Activated T-cell treated with anti-CD3 and anti-CD28 coated beads for 4 hours (primary cell): ENCODE results near the gene ANKRD53.

Experiments
- DNase-seq: peaks from one replicate; pipeline ENCODE4 v3.0.0-alpha.2; 2020

ANKRD53 gene, protein sequence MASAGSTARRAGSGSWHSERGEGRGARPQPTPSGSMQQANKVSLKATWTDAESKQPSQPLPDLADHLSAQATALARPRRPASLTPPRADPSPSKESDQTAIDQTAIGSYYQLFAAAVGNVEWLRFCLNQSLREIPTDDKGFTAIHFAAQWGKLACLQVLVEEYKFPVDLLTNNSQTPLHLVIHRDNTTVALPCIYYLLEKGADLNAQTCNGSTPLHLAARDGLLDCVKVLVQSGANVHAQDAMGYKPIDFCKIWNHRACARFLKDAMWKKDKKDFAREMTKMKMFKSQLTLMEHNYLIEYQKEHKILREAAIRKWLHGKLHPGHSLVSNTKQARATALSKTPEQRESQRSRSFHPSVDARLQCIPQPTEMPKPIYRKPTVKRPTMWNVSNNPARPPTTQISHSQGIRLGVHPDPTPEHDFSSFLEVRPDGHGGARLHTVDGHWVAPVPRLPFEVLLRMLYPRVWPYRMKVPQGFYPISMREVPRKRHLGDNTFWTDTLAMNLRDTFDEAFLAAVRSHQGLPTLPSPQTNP

DNA sequence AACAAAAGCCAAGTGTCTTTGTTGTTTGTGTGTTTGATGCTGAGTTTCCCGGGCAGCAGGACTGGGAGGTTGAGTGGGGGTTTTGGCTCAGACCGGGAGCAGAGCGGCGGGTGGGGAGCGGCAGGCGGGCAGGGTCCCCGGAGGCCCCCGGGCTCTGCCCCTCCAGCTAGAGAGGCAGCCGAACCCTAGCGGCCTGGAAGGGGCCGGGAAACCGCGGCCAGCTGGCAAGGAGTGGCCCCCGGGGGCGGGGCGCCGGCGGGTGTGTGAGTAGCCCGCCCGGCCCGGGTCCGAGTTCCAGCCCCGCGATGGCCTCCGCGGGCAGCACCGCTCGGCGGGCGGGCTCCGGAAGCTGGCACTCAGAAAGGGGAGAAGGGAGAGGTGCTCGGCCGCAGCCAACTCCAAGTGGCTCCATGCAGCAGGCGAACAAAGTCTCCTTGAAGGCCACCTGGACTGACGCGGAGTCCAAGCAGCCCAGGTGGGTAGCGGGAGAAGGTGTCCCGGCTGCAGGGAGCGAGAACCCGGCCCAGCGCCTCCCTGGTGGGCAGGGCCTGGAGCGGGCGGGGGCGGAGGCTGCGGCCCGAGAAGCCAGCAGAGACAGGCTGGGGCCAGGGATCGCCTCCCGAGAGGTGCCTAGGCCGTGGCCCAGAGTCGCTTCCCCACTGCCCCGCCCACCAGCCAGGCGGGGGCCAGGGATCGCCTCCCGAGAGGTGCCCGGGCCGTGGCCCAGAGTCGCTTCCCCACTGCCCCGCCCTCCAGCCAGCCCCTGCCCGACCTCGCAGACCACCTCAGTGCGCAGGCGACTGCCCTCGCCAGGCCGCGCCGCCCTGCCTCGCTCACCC, at the start of gene ANKRD53:
Gene ANKRD53, plus strand, starts transcription at position 290 of the 839 bp plus-strand sequence. Its CDS starts 16 bp downstream, at position 306.
- no peak for DNase-seq

DNA sequence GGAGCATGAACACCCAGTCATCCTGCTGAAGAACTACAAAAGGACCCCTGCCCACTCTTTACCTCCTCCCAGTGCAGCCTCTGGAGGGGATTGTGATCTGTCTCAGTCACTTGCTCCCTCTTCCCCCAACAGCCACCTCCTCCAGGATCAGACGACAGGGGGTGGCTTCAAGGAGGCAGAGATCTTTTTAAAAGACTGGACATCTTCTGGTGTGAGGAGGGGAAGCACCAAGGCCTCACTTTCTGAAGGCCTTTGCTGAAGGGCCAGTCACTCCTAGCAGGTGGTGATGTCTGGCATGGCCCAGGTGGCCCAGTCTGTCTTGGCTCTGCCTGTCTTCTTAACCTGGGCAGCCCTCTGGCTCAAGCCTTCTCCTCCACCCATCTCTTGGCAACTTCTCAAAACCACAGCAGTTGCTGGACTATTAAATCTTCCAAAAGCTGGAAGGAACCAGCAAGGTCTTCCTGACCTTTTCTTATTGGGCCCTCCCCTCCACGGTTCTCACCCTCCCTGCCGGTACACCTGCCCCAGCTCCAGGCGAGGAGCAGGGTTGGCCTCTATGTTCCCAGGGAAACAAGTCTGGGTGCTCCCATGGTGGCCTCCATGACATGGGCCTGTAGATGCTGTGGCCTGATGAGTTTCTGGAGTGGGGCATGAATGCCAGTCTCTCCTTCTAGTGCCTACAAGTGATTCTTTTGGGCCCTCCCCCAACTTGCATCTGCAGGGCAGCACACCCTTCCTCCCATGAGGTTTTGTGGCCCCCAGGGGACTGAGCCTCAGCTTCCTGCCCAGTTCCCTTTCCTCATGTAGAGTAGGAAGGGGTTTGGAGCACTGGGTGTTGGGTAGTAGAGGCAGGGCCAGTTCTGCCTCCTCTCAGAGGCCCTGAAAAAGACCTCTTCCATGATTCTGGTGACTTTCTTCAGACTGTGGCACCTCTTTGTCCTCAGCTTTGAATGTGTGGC, 47.8 kb upstream of the ANKRD53 start:
- DNase-seq: no peak

DNA sequence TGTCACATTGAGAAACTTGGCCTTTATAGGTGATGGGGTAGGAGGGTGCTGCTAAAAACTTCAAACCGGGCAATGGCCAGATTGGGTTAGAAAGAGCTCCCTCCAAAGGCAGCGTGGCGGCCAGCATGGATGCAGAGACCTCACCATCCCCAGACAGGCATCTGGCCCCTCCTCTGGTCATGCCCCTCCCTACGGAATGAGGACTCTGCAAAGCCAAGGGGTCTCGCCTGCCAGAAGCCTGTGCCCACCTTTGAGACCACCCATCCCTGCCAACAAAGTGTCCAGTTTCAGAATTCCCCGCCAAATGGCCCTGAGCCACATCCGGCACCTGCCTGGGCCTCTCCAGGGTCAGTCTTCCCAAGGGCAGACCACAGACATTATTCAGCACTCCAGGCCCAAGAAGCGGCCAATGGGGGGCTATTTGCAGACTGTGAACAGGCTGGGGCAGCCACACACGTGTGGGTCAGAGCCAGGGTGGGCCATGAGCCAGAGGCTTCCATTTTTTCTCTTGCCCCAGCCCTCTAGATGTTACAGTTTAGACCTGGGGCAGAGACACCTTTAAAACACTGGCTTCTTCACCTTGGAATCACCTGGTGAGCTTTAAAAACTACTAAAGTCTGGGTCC, 46.9 kb upstream of the ANKRD53 start:
- no peak for DNase-seq

DNA sequence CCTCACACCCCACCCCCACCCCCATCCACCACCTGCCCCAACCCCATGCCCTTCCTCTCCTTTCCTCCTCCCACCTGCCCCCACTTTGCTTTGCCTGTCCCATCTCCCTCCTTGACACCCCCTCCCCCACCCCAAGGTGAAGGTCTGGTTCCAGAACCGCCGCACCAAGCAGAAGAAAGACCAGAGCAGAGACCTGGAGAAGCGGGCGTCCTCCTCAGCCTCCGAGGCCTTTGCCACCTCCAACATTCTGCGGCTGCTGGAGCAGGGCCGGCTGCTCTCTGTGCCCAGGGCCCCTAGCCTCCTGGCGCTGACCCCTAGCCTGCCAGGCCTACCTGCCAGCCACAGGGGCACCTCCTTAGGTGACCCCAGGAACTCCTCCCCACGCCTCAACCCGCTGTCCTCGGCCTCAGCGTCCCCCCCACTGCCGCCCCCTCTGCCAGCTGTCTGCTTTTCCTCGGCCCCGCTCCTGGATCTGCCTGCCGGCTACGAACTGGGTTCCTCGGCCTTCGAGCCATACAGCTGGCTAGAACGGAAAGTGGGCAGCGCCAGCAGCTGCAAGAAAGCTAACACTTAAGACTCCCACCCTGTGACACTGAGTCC, 45.7 kb upstream of the ANKRD53 start:
- no peak for DNase-seq

DNA sequence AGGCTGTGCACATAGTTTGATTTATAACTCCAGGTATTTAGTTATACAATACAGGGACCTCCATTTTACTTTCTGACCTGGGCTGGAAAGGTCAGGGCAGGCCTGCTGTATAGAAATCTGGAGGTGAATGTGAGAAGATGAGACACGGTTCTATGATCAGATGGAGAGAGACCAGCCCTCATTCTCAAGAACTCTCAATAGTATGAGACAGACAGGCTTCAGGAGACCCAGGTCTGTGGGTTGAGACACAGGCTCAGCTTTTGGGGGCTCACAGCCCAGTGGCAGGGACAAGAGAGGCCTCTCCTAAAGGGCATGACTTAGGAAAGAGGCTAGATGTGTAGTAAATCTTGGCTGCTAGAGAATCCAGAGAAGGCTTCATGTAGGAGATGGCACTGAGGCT, 43.4 kb upstream of the ANKRD53 start:
- DNase-seq: no peak

DNA sequence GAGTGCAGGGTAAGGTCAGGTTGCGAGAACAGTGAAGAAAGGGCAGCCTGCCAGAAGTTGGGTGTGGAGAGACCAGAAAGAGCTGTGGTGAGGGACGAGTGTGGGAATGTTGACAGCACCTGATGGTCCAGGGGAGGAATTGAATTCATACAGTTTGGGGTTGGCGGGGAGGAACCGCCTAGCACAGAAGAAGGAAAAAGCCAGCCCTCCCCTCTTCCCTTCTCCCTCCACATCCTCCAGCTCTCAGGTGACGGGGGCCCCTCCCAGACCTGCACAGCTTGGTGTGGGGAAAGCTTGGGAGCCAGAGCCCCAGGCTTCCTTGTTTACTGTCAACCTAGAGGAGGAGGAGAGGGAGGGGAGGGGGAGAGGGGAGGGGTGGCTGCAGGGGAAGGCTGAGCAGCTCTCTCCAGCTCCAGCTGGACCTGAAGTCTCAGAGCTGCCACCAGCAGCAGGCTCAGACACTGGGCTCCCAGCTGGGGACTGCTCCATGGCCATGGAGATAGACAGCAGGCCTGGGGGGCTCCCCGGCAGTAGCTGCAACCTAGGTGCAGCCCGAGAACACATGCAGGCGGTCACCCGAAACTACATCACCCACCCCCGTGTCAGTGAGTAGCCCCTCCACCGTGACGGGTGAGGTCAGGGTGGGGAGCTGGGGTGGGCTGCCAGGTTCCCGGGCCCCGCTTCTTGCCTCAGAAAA, 42.8 kb upstream of the ANKRD53 start, which contains the start of gene ATP6V1B1:
Gene ATP6V1B1, plus strand, starts transcription at position 433 of the 697 bp plus-strand sequence. Its CDS starts 55 bp downstream, at position 488.
- DNase-seq: no peak

DNA sequence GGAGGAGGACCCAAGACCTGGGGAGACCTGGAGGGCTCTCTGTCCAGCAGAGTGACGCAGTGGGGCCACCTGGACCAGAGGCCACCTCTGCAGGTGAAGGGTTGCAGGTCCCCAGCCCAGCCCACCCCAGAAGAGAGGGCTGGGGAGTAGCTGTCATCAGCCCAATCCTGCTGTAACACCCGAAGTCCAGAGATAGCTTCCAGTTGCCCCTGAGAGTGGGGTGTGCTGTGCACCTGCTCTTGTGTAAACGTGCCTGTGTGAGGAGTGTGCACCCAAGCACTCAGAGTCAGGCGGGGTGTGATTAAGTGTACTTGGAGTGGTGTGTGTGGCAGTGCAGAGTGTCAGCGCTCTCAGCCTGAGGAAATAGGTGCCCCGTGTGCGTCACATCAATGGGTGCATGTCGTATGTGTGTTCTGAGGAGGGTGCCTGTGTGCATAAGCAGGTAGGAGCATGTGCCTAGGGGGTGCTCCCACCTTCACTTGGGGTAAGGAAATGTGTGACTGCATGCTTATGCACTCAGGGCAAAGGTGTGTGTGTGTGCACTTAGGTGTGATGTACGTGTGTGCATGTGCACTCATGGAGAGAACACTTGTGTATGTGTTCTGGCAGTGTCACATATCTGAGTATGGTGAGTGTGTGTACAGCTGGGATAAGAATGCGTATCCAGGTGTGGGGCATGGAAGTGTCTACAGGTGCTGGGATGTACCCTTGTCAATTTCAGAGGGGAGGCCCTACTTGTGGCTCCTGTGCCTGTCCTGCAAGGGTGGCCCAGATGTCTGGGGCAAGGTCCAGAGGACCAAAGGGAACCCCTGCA, 42.1 kb upstream of the ANKRD53 start:
- no peak for DNase-seq

DNA sequence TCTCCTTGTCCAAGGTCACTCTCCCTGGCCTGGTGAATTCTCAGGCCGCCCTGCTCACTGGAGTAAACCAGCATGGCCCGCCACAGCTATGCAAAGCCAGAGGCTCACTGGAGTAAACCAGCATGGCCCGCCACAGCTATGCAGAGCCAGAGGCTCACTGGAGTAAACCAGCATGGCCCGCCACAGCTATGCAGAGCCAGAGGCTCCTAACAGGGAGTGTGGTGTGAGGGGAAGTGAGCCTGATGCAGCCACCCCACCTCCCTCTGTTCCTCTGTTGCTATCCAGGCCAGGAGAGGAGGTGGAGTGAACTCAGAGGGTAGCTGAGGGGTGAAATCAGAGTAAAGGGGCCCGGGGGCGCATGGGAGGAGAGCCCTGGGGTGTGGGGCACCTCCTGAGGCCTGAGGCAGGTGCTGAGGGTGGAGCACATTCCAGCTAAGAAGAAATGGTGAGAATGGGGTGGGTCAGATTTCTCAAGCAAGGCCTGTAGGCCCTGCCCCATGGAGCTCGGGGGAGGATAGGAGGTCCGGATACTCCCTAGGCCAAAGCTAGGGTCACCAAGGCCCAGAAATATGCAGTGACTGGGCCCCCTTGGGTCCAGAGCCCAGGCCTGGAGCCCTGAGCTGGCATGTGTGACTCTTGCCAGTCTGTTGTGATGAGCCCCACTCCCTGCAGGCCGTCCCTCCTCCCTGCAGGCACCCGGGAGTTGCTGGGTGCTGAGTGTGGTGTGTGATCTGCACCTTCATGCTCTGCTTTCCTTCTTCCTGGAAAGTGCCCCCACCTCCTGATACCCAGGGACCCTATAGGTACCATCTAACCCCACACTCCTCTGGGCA, 41.2 kb upstream of the ANKRD53 start:
- DNase-seq: no peak

DNA sequence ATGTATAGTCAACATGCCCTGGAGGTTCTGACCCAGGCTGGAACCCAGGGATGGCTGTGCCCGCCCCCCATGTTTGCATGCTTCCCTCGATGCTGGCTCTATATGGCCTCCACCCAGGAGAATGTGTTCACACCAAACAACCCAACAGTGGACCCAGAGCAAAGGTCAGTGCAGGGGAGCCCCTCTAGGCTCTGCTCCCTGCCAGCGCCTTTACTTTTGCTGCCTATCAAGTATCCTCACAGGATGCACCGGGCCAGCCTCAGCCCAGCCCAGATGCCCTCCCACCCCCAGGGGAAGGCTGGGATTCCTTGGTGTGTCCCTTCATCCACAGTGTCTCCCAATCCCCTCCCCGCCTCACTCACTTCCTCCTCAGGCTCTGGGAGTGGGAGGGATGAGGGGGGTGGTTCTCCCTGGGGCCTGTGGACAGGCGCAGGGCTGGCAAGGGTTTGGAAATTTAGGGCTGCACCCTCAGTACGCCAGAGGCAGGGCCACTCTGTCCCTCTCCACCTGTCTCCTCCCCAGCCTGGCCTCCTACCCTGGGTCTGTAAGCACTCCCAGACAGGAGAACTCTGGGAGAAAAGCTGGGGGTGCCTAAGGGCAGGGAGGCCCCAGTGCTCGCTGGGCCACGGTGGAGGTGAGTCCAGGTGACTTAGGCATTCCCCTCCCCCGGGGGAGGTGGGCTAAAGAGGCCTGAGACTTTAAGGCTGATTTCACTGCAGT, 40.4 kb upstream of the ANKRD53 start:
- DNase-seq: no peak

DNA sequence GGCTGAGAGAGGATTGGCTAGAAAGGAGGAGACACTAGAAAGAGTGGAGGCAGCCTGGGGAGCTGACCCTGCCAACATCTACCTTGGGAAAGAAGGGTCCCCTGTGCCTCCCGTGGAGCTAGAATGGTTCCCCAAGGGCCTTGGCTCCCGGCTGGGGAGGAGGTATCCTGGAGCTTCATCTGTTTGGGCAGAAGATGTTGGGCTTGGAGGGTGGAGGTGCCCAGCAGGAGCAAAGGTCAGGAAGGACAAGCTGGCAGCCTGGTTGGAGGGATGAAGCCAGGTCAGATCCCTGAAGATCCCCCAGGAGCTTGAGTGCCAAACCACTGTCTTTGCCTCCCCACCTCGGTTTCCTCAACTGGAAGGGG, 39.9 kb upstream of the ANKRD53 start:
- no peak for DNase-seq

DNA sequence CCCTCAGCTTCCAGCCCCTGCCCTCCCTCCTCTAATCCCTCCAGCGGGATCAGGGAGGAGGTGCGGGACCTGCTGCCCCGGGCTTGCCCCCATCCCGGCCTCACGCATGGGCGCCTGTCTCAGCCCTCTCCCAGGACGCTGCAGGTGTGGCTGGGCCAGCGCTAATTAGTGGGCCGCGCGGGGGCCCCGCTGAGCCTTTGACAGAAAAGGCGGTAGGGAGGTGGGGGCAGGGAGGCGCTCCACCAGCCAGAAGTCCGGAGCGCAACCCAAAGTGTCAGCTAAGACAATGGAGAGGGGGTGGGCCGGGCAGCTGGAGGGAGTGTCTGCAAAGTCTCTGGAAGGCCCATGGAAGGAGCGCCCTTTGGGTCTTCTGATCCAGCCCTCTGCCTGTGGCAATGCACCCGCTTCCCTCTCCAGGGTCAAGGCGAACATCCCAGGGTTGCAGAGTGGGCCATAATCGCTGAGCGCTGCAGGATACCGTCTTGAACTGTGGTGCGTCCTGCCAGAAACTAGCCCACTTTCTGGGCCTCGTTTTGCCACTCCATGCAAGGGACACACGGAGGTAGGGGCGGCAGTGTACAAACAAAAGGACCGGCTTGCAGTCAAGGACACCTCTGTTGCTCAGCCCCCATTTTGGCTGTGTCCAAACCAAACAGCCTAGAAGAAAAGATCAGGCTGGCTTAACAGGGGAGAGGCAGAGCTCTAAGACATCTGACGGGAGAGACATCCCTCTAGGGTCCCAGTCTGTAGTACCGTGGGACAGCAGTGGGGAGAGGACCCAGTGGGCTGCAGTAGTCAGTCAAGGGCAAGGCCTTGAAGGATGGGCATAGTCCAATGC, 39.2 kb upstream of the ANKRD53 start:
- no peak for DNase-seq

DNA sequence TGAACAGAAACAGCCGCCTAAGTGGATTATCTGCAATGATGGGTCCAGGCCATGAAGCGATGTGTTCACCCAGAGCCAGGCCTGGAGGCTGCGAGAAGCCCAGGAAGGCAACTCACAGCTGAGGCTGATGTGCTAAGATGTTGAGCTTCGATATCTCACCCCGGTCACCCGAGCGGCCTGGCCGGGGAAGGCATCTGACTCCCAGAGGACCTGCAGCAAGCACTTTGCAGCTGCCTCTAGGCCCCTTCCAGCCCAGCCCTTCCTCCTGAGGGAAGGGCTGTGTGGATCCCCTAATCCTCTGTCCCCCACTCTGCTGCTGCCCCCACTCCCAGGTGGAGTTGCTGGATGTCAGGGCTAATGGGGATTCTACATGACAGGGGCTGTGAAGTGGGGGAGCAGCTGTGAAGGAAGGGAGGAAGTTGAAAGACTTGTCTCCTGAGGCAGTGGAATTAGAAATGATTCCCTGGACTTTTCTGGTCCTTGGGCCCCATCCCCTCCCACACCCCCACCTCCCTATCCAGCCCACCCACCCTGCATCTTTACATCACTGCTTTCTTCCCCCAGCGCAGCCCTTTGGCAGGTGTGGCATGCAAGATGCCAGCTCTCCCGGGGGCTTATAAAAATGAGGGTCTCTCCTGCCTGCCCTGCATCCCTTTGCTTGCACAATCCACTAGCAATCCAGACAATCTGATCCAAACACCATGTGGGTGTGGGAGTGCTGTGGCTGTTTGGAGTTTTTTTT, 38.4 kb upstream of the ANKRD53 start:
- no peak for DNase-seq

DNA sequence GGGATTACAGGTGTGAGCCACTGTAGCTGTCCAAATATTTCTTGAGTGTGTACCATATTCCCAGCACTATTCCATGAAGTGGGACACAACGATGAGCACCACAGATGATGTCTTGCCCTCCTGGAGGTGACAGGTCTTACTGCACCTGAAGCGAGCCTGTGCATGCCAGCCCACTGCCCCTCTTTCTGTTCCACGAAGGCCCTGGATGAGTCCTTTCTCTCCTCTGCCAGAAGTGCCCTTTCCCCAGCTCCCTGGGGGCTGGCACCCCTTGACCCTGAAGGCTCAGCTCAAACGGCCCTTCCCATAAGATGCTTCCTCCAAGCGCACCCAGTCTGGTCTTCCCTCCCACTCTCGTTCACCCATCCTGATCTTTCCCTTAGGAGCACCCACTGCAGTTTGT, 37.2 kb upstream of the ANKRD53 start:
- DNase-seq: no peak

DNA sequence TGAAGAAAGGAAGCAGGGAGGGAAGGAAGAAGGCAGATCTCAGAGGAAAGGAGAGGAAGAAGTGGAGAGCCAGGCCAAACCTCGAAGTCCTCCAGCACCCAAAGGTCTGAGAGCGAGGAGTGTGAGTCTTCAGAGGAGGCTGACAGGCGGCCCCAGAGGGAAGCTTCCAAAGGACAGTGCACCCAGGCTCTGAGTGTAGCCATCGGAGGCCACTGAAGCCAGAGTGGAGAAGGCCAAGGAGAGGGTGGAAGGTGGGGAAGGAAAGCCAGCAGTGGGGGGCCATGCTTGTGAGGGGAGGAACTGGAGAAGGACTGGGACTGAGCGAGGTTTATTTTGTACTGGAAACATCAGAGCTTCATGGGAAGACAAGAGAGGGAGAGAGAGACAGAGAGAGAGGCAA, 36.7 kb upstream of the ANKRD53 start:
- no peak for DNase-seq

DNA sequence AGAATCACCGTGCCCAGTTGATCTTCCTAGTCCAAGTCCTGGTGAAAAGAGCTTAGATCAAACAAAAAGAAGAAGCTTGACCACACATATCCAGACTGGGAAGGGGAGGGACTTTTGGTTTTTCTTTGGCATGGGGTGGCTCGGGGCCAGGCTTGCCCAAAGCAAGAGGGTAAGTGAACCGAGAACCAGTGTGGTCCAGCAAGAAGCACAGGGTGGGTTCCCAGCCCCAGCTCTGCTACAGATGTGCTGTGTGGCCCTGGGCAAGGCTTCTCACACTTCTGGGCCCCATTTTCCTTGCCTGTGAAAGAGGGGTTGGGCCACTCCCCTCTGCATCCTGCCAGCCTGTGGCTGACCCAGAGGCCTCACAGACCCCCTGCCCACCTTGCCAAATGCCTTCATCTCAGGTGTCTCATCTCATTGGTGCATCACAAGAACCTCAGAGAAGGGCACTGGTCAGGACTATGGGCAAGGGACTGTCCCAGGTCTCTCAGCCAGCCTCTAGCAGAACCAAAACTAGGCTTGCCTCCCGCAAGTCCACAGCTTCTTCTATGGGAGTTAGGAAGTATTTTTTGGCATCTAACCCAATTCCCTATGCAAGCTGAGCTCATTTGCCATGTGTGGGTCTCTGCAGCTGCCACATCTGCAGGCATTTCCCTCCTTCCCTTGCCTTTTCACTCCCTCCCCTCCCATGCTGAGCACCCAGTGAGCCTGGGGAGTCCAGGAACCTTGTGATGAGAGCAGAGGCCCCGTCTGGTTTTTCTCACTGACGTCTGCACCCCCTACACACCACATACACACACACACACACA, 35.8 kb upstream of the ANKRD53 start:
- DNase-seq: no peak
